K562 (cell line): ENCODE data around the gene FASLG. TPM values are rescaled to one million over a fixed set of nuclear protein-coding genes. Genes with fewer than 3 reads are reported as not detected.

Source experiments
- ATAC-seq: fragments of 200-7000 bp; cut with Tn5 transposase; 3 replicates; pipeline ENCODE4 v1.9.1; 2020; ENCODE audit warnings: moderate library complexity
- BruUV-seq: library from RNA; stranded (reverse); fragments of 400-500 nt; replicated peaks from 2 replicates; lab custom pipeline; 2021; lab: Mats Ljungman, UMichigan
- CTCF ChIA-PET: fragments of 300-600 bp; formaldehyde crosslinking; extraction: SDS; loops from one replicate; lab custom pipeline; 2021; ENCODE audit warnings: low intra/inter-chr PET ratio; lab: Yijun Ruan, JAX
- POLR2A ChIA-PET: fragments of 300-600, 350-650 bp; sonication (Branson Sonifier 250); formaldehyde crosslinking; extraction: SDS; loops from one replicate; lab custom pipeline; 2021; ENCODE audit warnings: antibody characterized with exemption, inconsistent platforms; lab: Yijun Ruan, JAX
- DNase-seq, 4 experiments: peaks; one replicate each; pipeline versions ENCODE4 v3.0.0 to v3.0.0-alpha.2; 2011 to 2018; ENCODE audit warnings: low spot score in 3 of 4, mixed read lengths in 3 of 4; ENCODE audit errors: extremely low read depth in 1 of 4
- FAIRE-seq: peaks from 2 replicates; lab custom pipeline; 2011; peaks lifted over from hg19 to GRCh38; lab: Jason Lieb, UNC
- H2AFZ ChIP-seq: 2 replicates; pipeline ENCODE4 v1.6.0; 2011; ENCODE audit warnings: low read depth, low read length, control low read depth, inconsistent platforms
- H3K27ac ChIP-seq: fragments of 200-600 bp; 3 replicates; pipeline ENCODE4 v1.8.0; 2011; ENCODE audit warnings: low read depth, mild to moderate bottlenecking, control low read depth, inconsistent platforms, low read length, moderate library complexity, mixed read lengths; ENCODE audit errors: extremely low read depth
- H3K27me3 ChIP-seq, 2 experiments: fragments of 300-600 bp in 1 of 2; 2 replicates in 1 of 2; 3 replicates in 1 of 2; pipeline versions ENCODE4 v1.6.0 to v1.8.0; 2011; ENCODE audit warnings: inconsistent platforms in 2 of 2, low read length in 2 of 2, mild to moderate bottlenecking in 1 of 2, mixed read lengths in 1 of 2, moderate library complexity in 1 of 2; ENCODE audit not compliant: control insufficient read depth in 2 of 2, insufficient read depth in 2 of 2
- H3K36me3 ChIP-seq: fragments of 300-600 bp; 3 replicates; pipeline ENCODE4 v1.8.0; 2011; ENCODE audit warnings: mild to moderate bottlenecking, low read length, inconsistent platforms; ENCODE audit not compliant: control insufficient read depth, insufficient read depth
- H3K4me1 ChIP-seq, 2 experiments: fragments of 200-600 bp in 1 of 2; replicated peaks in 1 of 2; 2 replicates in 1 of 2; 3 replicates in 1 of 2; pipeline versions ENCODE4 v1.5.1 to v1.8.0; 2011; ENCODE audit warnings: inconsistent platforms in 2 of 2, low read length in 2 of 2, mild to moderate bottlenecking in 1 of 2, mixed read lengths in 1 of 2, moderate library complexity in 1 of 2; ENCODE audit not compliant: control insufficient read depth in 2 of 2, insufficient read depth in 2 of 2
- H3K4me2 ChIP-seq: 2 replicates; pipeline ENCODE4 v1.6.1; 2011; ENCODE audit warnings: low read length, control low read depth, inconsistent platforms, mixed read lengths; ENCODE audit not compliant: insufficient read depth
- H3K4me3 ChIP-seq: fragments of 200-600 bp; sonication (generic), shearing (Covaris generic); 2 replicates; pipeline ENCODE4 v1.5.1; 2016; ENCODE audit warnings: control low read depth, inconsistent platforms
- H3K79me2 ChIP-seq: fragments of 200-600 bp; 3 replicates; pipeline ENCODE4 v1.8.0; 2011; ENCODE audit warnings: low read length, inconsistent platforms; ENCODE audit not compliant: control insufficient read depth, insufficient read depth
- H3K9ac ChIP-seq, 2 experiments: 2 replicates each; pipeline versions ENCODE4 v1.6.0 to v1.6.1; 2011; ENCODE audit warnings: low read depth in 2 of 2, low read length in 2 of 2, control low read depth in 1 of 2, inconsistent platforms in 1 of 2, mild to moderate bottlenecking in 1 of 2, mixed read lengths in 1 of 2; ENCODE audit not compliant: insufficient read depth in 1 of 2
- H3K9me1 ChIP-seq: one replicate; pipeline ENCODE4 v1.6.0; 2011; ENCODE audit warnings: inconsistent platforms, mild to moderate bottlenecking, low read length, moderate library complexity; ENCODE audit not compliant: control insufficient read depth, insufficient read depth
- H3K9me3 ChIP-seq: replicated peaks from 2 replicates; pipeline ENCODE4 v1.5.1; 2011; ENCODE audit warnings: low read depth, low read length, inconsistent platforms; ENCODE audit not compliant: control insufficient read depth, insufficient read depth
- H4K20me1 ChIP-seq: replicated peaks from 2 replicates; pipeline ENCODE4 v1.6.1; 2011; ENCODE audit warnings: low read length, inconsistent platforms, mixed read lengths; ENCODE audit not compliant: control insufficient read depth, insufficient read depth
- BACH1 ChIP-seq: fragments of 200-800 bp; sonication (Bioruptor generic); IDR thresholded peaks from 2 replicates; pipeline ENCODE4 v1.6.1; 2016; ENCODE audit warnings: missing genetic modification characterization, missing compliant biosample characterization
- BRD4 ChIP-seq: fragments of 200-600 bp; sonication (generic); IDR thresholded peaks from 2 replicates; pipeline ENCODE4 v1.6.1; 2017; ENCODE audit warnings: inconsistent platforms
- GABPA ChIP-seq: fragments of 200-800 bp; sonication (Bioruptor generic); conservative IDR thresholded peaks from 2 replicates; pipeline ENCODE4 v1.6.1; 2016; ENCODE audit warnings: low read depth, missing genetic modification characterization, missing compliant biosample characterization
- IFI16 ChIP-seq: fragments of 250-450 bp; sonication (Bioruptor Pico); IDR thresholded peaks from 2 replicates; pipeline ENCODE4 v2.1.2; 2022; ENCODE audit warnings: mild to moderate bottlenecking, inconsistent platforms
- PBX2 ChIP-seq, 2 experiments: IDR thresholded peaks in 1 of 2; conservative IDR thresholded peaks in 1 of 2; 2 replicates each; pipeline ENCODE4 v1.6.1; 2016; ENCODE audit warnings: low read depth in 2 of 2, mild to moderate bottlenecking in 1 of 2, missing compliant biosample characterization in 1 of 2, missing genetic modification characterization in 1 of 2, moderate library complexity in 1 of 2
- SLC30A9 ChIP-seq: fragments of 250-450 bp; sonication (Bioruptor Pico); IDR thresholded peaks from 2 replicates; pipeline ENCODE4 v1.8.0; 2022; ENCODE audit warnings: mild to moderate bottlenecking, moderate library complexity
- ZNF79 ChIP-seq: fragments of 250-450 bp; sonication (Bioruptor Pico); IDR thresholded peaks from 2 replicates; pipeline ENCODE4 v1.4.0; 2020; ENCODE audit warnings: low read depth, mild to moderate bottlenecking, moderate library complexity
- WGBS: fragments of 100-300 bp; shearing (Covaris generic); methylation state at CpG from one replicate; pipeline ENCODE4 v1.1.6; 2016; ENCODE audit warnings: low coverage, mixed read lengths; ENCODE audit not compliant: insufficient coverage; ENCODE audit errors: missing lambda C conversion rate; 5-methylcytosine and 5-hydroxymethylcytosine counted together
- in situ Hi-C: fragments of 300-500 bp; cut with MboI; formaldehyde crosslinking; loops from 4 replicates; pipeline ENCODE4 v1.15.0; 2018; ENCODE audit warnings: inconsistent platforms, mixed read lengths
- intact Hi-C: fragments of 100-400 bp; cut with micrococcal nuclease; formaldehyde crosslinking; loops from 2 replicates; pipeline ENCODE4 v1.14.2; 2022
- polyA plus RNA-seq, 8 experiments: library from polyadenylated mRNA; depleted of rRNA in 4 of 8; stranded (reverse) in 5 of 8; unstranded in 3 of 8; fragments of >200 nt; fragmentation: Nextera tagmentation in 2 of 8; fragmentation: Illumina TruSeq in 1 of 8; extraction: Ambion mirVana in 2 of 8; extraction: Trizol in 1 of 8; gene quantifications; 2 replicates each; pipeline versions ENCODE4 v1.2.1 to v1.2.3, GENCODE V29; 2011 to 2014; ENCODE audit warnings: inconsistent platforms in 1 of 8, missing spikeins in 1 of 8
- total RNA-seq, 7 experiments: library from RNA; depleted of rRNA in 6 of 7; stranded (reverse); fragments of >200 nt in 6 of 7; fragmentation: Illumina TruSeq in 2 of 7; extraction: Trizol in 2 of 7; gene quantifications; 2 replicates each; pipeline versions ENCODE4 v1.2.1 to v1.2.3, GENCODE V29; 2011 to 2021; ENCODE audit warnings: low replicate concordance in 1 of 7

The FASLG gene
- total and polyA plus RNA-seq, 9 of the 15 experiments (the other 6 are each of a cell fraction or from before 2014, with no cell fraction given): not detected

DNA sequence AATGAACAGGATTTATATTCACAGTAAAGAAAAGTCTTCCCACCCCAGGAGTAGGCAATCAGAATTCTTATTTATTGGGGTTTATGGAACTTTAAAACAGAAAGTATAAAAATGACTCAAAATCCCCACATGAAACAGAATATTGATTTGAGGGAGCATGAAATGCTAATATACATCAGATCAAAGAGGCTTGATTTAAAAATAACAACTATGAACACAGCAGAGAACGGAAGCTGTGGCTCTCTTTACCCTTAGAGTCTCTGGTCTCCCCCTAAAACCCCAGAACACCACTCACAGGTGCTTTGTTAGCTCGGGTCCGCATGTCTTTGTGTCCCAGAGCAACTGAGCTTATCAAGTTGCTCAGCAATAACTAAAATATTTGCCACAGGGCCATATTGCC lies 31.2 kb upstream of the FASLG start:
- in situ Hi-C loops: no loop called here
- no peaks in the 10 kb centered on the region for H4K20me1 ChIP-seq
- H3K9me3 ChIP-seq: no peaks in the 10 kb centered on the region
- H3K27me3 ChIP-seq: no peaks in the 10 kb centered on the region
- no peak for TF ChIP-seq BRD4
- TF ChIP-seq ZNF79: no peak
- no peak for DNase-seq
- ATAC-seq: no peak
- no peaks in the 10 kb centered on the region for H3K36me3 ChIP-seq
- intact Hi-C loops: no loop called here
- no peaks in the 10 kb centered on the region for H3K9me1 ChIP-seq
- 13% methylated on average over 3 of the region's 3 CpGs for WGBS
- H3K9ac ChIP-seq: no peak overlapping the region
- no peaks in the 10 kb centered on the region; a peak in 1 of 5 replicates for H3K4me1 ChIP-seq
- H3K27ac ChIP-seq: no peak overlapping the region
- H3K4me2 ChIP-seq: no peak overlapping the region
- BruUV-seq: no TSS peak
- H3K79me2 ChIP-seq: no peaks in the 10 kb centered on the region
- CTCF ChIA-PET: no interaction called here
- no peak overlapping the region for H3K4me3 ChIP-seq
- FAIRE-seq: no peak
- POLR2A ChIA-PET: interaction anchor here (1.1 kb wide), 1 partner anchor 24 kb away, joined by 6 read pairs; no protein-coding TSS in a partner anchor
- peak overlapping the region; percentile 10; the same call in 1 of the 2 replicates for H2AFZ ChIP-seq

DNA sequence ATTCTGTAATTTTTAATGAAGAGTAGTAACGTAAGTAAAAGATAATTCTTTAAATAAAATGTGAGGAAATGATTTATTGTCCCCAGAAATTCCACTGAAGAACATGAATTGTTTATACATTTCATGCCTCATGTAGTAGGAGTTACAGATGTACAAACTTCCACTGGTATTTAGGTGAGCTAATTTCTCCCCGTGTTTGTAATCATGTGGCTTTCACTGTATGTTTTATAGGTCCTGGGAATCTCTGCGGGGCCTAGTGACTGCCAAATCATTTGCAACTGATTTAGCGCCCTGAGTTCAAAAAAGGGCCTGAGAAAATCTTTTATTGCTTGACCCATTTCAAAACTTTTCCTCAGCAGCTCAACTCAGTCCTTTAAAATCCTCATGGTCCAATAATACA lies 30.5 kb upstream of the FASLG start:
- Histone ChIP-seq H3K4me3 (no peak overlapping the region), H4K20me1 (no peaks in the 10 kb centered on the region), H3K27me3 (no peaks in the 10 kb centered on the region), H3K36me3 (no peaks in the 10 kb centered on the region), H3K9me1 (no peaks in the 10 kb centered on the region), H3K4me1 (no peaks in the 10 kb centered on the region; a peak in 1 of 5 replicates), H3K9me3 (no peaks in the 10 kb centered on the region), H3K9ac (no peak overlapping the region), H2AFZ (no peak overlapping the region), H3K79me2 (no peaks in the 10 kb centered on the region), H3K4me2 (no peak overlapping the region), H3K27ac (no peak overlapping the region)
- intact Hi-C loops: no loop called here
- POLR2A ChIA-PET: interaction anchor here (1.1 kb wide), 1 partner anchor 25 kb away, joined by 6 read pairs; no protein-coding TSS in a partner anchor
- TF ChIP-seq PBX2 (CRISPR knock-in tag; IDR thresholded peaks at IDR 0.05; ENCODE audit: low read depth) (no peak), PBX2 (tag; conservative IDR thresholded peaks at IDR 0.05; ENCODE audit: low read depth) (0 out of 2 replicates have a peak, but pooled peaks have one; percentile 38), IFI16 (CRISPR knock-in tag) (no peak), GABPA (no peak), SLC30A9 (CRISPR knock-in tag) (no peak), BACH1 (tag) (peak; percentile 40; the same call in 1 of the 2 replicates)
- 34% methylated on average over 4 of the region's 4 CpGs for WGBS
- in situ Hi-C loops: no loop called here
- BruUV-seq: no TSS peak
- ATAC-seq (no peak), FAIRE-seq (no peak), DNase-seq (no peak)
- CTCF ChIA-PET: no interaction called here
